ENCODE measurements around the gene FILIP1L. TPM values are rescaled to one million over a fixed set of nuclear protein-coding genes. Genes with fewer than 3 reads are reported as not detected.
A peak's percentile ranks its signal among the peaks of the same experiment; 100 is the strongest.

FILIP1L gene
- total RNA-seq, 1 donor from 2014 or later: 19.4 TPM

DNA sequence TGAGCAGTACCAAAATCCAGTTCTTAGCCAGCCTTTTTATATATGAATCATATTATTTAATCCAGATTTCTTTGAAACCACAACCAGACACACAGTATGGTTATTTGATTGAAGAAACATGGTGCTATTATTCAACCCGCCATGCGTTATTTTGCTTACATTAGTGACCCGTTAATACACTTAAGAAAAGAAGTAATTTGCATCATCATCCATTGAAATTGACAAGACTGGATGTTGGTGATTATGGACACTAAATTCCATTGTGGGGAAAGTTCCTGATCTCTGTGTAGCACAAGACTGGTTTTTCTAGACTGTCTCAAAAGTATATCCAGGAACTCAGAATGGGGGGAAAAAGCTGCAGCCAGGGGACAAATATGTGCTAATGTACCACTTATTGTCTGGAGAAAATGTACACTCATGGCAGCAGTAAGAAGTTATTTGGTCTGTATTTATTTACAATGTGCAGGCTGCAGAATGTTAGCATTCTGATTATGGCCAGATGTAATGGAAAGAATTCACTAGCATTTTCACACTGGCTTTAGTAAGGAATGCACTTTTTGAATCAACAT lies 80.3 kb downstream of the FILIP1L start:
- TF ChIP-seq, protein P1, sequence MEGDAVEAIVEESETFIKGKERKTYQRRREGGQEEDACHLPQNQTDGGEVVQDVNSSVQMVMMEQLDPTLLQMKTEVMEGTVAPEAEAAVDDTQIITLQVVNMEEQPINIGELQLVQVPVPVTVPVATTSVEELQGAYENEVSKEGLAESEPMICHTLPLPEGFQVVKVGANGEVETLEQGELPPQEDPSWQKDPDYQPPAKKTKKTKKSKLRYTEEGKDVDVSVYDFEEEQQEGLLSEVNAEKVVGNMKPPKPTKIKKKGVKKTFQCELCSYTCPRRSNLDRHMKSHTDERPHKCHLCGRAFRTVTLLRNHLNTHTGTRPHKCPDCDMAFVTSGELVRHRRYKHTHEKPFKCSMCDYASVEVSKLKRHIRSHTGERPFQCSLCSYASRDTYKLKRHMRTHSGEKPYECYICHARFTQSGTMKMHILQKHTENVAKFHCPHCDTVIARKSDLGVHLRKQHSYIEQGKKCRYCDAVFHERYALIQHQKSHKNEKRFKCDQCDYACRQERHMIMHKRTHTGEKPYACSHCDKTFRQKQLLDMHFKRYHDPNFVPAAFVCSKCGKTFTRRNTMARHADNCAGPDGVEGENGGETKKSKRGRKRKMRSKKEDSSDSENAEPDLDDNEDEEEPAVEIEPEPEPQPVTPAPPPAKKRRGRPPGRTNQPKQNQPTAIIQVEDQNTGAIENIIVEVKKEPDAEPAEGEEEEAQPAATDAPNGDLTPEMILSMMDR (IDR thresholded peaks at IDR 0.05; ENCODE audit: unreplicated experiment): no peak
- H3K36me3 Mint-ChIP-seq (ENCODE audit: insufficient read depth): no peaks in the 10 kb centered on the region
- H3K27ac Mint-ChIP-seq: peak overlapping the region; percentile 17
- no peak for DNase-seq (ENCODE audit: low spot score, unreplicated experiment)
- H3K9me3 Mint-ChIP-seq (ENCODE audit: low read depth): no peaks in the 10 kb centered on the region
- no peaks in the 10 kb centered on the region for H3K27me3 Mint-ChIP-seq
- H3K4me3 Mint-ChIP-seq (ENCODE audit: low read depth): no peak overlapping the region
- H3K4me1 Mint-ChIP-seq (ENCODE audit: low read depth): peaks cover 36% of the 10 kb centered on the region

DNA sequence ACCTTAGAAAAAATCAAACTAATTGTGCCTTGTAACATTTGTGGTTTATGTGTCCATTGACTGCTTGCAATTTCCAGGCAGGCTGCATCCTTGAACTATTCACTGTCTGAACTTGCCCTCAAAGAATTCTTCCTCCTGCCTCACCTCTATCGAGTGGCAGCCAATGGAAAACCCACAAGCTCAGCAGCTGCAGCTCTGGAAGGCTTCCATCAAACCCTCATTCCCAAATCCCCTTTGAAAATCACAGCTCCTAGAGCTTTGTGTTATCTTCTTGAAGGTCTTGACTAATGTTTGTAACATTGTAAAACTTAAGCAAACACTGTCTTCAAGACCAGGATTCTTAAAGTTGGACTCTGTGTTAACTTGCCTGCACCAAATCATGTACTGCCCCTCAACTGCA lies 81.1 kb downstream of the FILIP1L start:
- peaks cover 34% of the 10 kb centered on the region for H3K4me1 Mint-ChIP-seq (ENCODE audit: low read depth)
- DNase-seq (ENCODE audit: low spot score, unreplicated experiment): no peak
- no peak overlapping the region for H3K4me3 Mint-ChIP-seq (ENCODE audit: low read depth)
- no peaks in the 10 kb centered on the region for H3K27me3 Mint-ChIP-seq
- no peak overlapping the region for H3K27ac Mint-ChIP-seq
- no peaks in the 10 kb centered on the region for H3K9me3 Mint-ChIP-seq (ENCODE audit: low read depth)
- TF ChIP-seq, protein P1 (IDR thresholded peaks at IDR 0.05; ENCODE audit: unreplicated experiment): no peak
- H3K36me3 Mint-ChIP-seq (ENCODE audit: insufficient read depth): no peaks in the 10 kb centered on the region

DNA sequence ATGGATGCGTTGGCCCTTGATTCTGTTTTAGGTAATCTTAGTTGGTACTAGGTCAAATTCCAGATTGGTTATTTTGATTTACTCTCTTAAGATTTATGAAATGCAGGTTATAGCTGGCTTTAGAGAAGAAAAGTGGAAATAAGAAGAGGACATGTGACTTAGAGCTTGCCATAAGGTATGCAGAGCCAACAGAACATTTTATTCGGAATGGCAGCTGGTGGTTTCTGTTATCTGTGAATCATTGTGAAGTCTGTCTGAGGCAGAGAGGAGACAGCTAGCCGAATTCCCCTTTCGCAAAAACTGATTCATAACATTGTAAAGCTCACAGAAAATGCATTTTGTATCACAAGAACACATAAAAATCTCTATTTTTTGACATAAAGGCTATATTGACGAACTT lies 82.1 kb downstream of the FILIP1L start:
- Mint-ChIP-seq H3K27ac (no peak overlapping the region), H3K27me3 (no peaks in the 10 kb centered on the region), H3K9me3 (ENCODE audit: low read depth) (no peaks in the 10 kb centered on the region), H3K4me1 (ENCODE audit: low read depth) (peaks cover 31% of the 10 kb centered on the region), H3K4me3 (ENCODE audit: low read depth) (no peak overlapping the region), H3K36me3 (ENCODE audit: insufficient read depth) (no peaks in the 10 kb centered on the region)
- TF ChIP-seq, protein P1 (IDR thresholded peaks at IDR 0.05; ENCODE audit: unreplicated experiment): no peak
- no peak for DNase-seq (ENCODE audit: low spot score, unreplicated experiment)

GRCh38 chr3:100030914-100031425 lies 83.3 kb downstream of the FILIP1L start:
- no peaks in the 10 kb centered on the region for H3K9me3 Mint-ChIP-seq (ENCODE audit: low read depth)
- DNase-seq (ENCODE audit: low spot score, unreplicated experiment): no peak
- no peak overlapping the region for H3K27ac Mint-ChIP-seq
- H3K36me3 Mint-ChIP-seq (ENCODE audit: insufficient read depth): no peaks in the 10 kb centered on the region
- H3K4me3 Mint-ChIP-seq (ENCODE audit: low read depth): no peak overlapping the region
- peaks cover 27% of the 10 kb centered on the region for H3K4me1 Mint-ChIP-seq (ENCODE audit: low read depth)
- TF ChIP-seq, protein P1 (IDR thresholded peaks at IDR 0.05; ENCODE audit: unreplicated experiment): no peak
- H3K27me3 Mint-ChIP-seq: no peaks in the 10 kb centered on the region

- Mint-ChIP-seq H3K4me3 (ENCODE audit: low read depth) (no peak overlapping the region), H3K36me3 (ENCODE audit: insufficient read depth) (no peaks in the 10 kb centered on the region), H3K9me3 (ENCODE audit: low read depth) (no peaks in the 10 kb centered on the region), H3K27ac (no peak overlapping the region), H3K4me1 (ENCODE audit: low read depth) (peaks cover 27% of the 10 kb centered on the region), H3K27me3 (no peaks in the 10 kb centered on the region)
- DNase-seq (ENCODE audit: low spot score, unreplicated experiment): no peak
- TF ChIP-seq, protein P1 (IDR thresholded peaks at IDR 0.05; ENCODE audit: unreplicated experiment): no peak
These were observed 84.0 kb downstream of the FILIP1L start for GRCh38 chr3:100030346-100030745.

All from progenitor cell of endocrine pancreas (in vitro differentiated cells).